PC-3 (cell line): ENCODE results near the gene BAZ2B.

Experiments
- EZH2 ChIP-seq: fragments of 300-600 bp; sonication (generic); IDR thresholded peaks from one replicate; pipeline ENCODE4 v1.6.1; 2017; ENCODE audit warnings: antibody characterized with exemption, mild to moderate bottlenecking, low read length; ENCODE audit not compliant: unreplicated experiment
- TF ChIP-seq, protein P1 (sequence below): fragments of 300-600 bp; sonication (generic); conservative IDR thresholded peaks from 2 replicates; pipeline ENCODE4 v1.5.1; 2017; ENCODE audit warnings: antibody characterized with exemption, low read depth, mild to moderate bottlenecking, low read length

DNA sequence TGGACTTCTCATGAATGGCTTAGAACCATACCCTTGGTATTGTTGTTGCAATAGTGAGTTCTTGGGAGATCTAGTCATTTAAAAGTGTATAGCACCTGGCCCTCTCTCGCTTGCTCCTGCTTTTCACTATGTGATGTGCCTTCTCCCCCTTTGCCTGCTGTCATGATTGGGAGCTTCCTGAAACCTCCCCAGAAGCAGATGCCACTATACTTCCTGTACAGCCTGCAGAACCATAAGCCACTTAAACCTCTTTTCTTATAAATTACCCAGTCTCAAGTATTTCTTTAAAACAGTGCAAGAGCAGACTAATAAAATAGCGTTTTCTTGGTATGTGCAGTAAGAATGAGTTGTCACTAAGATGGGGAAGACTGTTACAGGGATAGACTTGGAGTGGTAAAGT, 31.6 kb downstream of the BAZ2B start:
- TF ChIP-seq, protein P1, sequence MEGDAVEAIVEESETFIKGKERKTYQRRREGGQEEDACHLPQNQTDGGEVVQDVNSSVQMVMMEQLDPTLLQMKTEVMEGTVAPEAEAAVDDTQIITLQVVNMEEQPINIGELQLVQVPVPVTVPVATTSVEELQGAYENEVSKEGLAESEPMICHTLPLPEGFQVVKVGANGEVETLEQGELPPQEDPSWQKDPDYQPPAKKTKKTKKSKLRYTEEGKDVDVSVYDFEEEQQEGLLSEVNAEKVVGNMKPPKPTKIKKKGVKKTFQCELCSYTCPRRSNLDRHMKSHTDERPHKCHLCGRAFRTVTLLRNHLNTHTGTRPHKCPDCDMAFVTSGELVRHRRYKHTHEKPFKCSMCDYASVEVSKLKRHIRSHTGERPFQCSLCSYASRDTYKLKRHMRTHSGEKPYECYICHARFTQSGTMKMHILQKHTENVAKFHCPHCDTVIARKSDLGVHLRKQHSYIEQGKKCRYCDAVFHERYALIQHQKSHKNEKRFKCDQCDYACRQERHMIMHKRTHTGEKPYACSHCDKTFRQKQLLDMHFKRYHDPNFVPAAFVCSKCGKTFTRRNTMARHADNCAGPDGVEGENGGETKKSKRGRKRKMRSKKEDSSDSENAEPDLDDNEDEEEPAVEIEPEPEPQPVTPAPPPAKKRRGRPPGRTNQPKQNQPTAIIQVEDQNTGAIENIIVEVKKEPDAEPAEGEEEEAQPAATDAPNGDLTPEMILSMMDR: no peak
- TF ChIP-seq EZH2: no peak
